IPS-NIHi7 (cell line): ENCODE results near the gene CBX7.

Source experiments
- DNase-seq: peaks from one replicate; pipeline ENCODE4 v3.0.0; 2012; ENCODE audit warnings: mixed read lengths; ENCODE audit errors: extremely low spot score

The CBX7 gene

GRCh38 chr22:39148026-39148726 is 4.3 kb downstream of the CBX7 start:
- DNase-seq: no peak

- DNase-seq: no peak
Measured at GRCh38 chr22:39147335-39148025, 5.0 kb downstream of the CBX7 start.

- no peak for DNase-seq
Measured at GRCh38 chr22:39146256-39147101, 6.0 kb downstream of the CBX7 start.

- no peak for DNase-seq
Measured at GRCh38 chr22:39144101-39144767, 8.2 kb downstream of the CBX7 start.

- DNase-seq: no peak
Measured at GRCh38 chr22:39142088-39142680, 10.3 kb downstream of the CBX7 start.

- DNase-seq: no peak
Measured at GRCh38 chr22:39139933-39140332, 12.5 kb downstream of the CBX7 start.

GRCh38 chr22:39138357-39138997 is 14.0 kb downstream of the CBX7 start:
- DNase-seq: no peak

GRCh38 chr22:39136317-39136716 is 16.2 kb downstream of the CBX7 start:
- no peak for DNase-seq

GRCh38 chr22:39135092-39135896 is 17.2 kb downstream of the CBX7 start:
- DNase-seq: peak; percentile 92

- DNase-seq: no peak
Measured at GRCh38 chr22:39134366-39135091, 18.0 kb downstream of the CBX7 start.

- DNase-seq: no peak
Measured at GRCh38 chr22:39133871-39134270, 18.6 kb downstream of the CBX7 start.

GRCh38 chr22:39132871-39133524 is 19.5 kb downstream of the CBX7 start:
- DNase-seq: no peak

GRCh38 chr22:39132281-39132680 is 20.2 kb downstream of the CBX7 start:
- no peak for DNase-seq

- no peak for DNase-seq
Measured at GRCh38 chr22:39130892-39131855, 21.3 kb downstream of the CBX7 start.

- DNase-seq: peak; percentile 5
Measured at GRCh38 chr22:39130152-39130704, 22.3 kb downstream of the CBX7 start.

- DNase-seq: no peak
Measured at GRCh38 chr22:39129746-39130145, 22.7 kb downstream of the CBX7 start.

GRCh38 chr22:39129081-39129480 is 23.4 kb downstream of the CBX7 start:
- DNase-seq: no peak
